Measurements from ENCODE around the gene EIF3A.
"Not testable (repeated sequence)": the region's sequence is repeated elsewhere in the genome, so short reads cannot be mapped to it uniquely, and the experiment has no call there.

The EIF3A gene

DNA sequence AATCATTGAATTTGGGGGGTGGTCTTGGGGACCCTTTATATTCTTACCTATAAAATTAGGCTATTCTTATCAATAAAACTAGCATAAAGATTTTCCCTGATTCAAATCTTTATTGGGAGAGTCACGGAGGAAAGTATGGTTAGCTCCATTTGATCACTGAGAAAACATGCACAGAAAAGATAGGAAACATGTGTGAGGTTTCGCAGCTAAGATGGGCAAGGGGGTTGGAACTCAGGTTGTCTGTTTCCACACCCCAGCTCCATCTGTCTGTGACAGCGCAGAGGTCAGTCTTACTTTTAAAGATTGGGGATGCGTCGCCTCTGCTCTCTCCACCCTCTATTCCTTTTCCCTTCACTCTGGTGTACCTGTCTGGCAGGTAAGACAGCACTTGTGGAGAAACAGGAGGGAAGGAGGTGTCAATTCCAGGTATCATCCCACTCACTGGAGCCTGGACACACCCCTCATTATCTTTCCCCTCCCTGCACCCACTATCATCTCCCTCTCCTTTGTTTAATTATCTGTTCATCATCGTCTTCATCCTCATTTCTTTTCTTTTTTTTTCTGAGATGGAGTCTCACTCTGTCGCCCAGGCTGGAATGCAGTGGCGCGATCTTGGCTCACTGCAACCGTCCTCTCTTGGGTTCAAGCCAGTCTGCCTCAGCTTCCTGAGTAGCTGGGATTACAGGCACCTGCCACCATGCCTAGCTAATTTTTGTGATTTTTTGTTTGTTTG lies 20.9 kb upstream of the EIF3A start:
- DNase-seq: no peak

GRCh38 chr10:119100434-119101238 lies 20.0 kb upstream of the EIF3A start:
- no peak for DNase-seq

- no peak for DNase-seq
These were observed 18.0 kb upstream of the EIF3A start for GRCh38 chr10:119098576-119098975.

DNA sequence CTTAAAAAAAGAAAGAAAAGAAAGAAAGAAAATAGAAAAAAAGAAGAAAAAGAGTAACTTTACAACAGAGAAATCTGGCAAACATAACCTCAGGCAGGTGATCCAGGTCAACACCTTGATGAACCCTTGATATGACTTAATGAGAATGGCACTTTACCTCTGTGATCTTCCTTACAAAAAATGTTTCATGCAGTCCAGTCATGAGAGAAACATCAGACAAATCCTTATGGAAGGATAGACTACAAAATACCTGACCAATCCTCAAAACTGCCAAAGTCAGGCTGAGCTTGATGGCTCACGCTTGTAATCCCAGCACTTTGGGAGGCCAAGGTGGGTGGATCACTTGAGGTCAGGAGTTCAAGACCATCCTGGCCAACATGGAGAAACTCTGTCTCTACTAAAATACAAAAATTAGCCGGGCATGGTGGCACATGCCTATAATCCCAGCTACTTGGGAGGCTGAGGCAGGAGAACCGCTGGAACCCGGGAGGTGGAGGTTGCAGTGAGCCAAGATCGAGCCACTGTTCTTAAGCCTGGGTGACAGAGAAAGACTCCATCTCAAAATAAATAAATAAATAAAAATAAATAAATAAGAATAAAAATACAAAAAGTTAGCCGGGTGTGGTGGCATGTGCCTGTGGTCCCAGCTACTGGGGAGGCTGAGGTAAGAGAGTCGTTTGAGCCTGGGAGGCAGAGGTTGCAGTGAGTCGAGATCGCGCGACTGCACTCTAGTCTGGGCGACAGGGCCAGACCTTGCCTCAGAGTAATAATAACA lies 16.2 kb upstream of the EIF3A start:
- not testable (repeated sequence) for DNase-seq

GRCh38 chr10:119095640-119096039 lies 15.0 kb upstream of the EIF3A start:
- no peak for DNase-seq

DNA sequence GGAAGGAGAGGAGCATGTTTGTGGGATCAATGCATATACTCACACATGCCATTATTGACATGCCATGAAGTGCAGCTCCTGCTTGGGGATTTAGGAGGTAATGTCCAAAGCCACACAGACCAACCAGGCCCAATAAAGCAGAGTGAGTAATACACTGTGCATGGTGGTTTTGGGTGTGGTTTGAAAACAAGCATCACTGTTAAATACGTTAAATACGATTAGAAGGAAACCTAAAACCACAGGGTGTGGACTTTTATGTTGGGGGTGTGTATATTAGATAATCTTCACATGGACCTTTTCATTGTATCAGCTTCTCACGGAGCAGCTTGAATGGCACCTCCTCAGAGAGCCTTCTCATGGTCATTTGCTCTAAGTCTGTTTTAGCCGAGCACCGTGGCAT lies 10.4 kb upstream of the EIF3A start:
- DNase-seq: no peak

DNA sequence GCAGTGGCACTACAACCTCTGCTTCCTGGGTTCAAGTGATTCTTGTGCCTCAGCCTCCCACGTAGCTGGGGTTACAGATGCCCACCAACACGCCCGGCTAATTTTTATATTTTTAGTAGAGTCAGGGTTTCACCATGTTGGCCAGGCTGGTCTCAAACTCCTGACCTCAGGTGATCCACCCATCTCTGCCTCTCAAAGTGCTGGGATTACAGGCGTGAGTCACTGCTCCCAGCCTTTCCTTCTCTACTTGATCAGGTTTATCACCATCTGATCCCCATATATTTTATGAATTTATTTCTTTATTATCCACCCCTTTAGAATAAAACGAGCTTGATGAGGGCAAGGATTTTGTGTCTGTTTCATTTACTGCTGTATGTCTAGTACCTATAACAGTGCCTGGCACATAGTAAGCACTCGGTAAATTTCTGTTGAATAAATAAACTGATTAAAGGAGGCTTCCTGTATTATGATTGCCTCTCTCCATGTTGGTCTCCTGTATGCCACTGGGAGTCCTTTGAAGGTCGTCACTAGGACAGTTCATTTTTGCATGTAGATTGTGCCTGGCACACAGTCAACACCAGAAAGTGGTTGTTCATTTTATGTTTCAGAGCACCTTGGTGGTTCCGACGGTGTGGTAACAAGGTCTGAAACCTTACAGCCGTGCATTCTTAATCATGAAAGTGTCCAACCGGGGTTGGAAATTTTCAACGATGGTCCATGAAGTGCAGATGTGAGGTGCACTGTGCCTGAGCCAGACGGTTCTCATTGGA lies 9.6 kb upstream of the EIF3A start:
- DNase-seq: no peak

DNA sequence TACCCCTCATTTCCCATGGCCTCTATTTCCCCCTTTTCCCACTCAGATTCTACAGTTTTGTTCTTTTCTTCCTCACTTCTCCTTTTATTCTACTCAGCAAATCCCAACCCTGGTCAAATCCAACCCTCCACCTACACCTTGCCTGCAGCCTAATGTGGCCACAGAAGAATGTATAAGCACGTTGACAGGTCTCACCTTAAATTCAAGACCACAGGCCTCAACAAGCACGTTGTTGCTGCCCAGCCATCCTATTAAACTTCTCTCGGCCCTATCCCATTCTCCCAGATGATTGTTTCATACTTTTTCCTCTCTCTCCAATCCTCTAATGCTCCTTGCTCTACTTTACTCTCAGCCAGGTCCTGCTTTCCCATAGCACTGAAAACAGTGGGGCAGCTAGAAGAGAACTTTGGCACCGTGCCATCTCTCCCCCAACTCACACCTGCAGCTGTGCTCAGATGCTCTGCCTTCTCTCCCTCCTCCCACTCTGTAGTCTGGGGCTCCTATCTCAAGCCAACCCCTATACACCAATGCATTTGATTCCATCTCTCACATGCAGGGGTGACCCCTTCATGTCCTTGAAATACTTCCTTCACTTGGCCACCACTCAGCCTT lies 6.8 kb upstream of the EIF3A start:
- DNase-seq: no peak

DNA sequence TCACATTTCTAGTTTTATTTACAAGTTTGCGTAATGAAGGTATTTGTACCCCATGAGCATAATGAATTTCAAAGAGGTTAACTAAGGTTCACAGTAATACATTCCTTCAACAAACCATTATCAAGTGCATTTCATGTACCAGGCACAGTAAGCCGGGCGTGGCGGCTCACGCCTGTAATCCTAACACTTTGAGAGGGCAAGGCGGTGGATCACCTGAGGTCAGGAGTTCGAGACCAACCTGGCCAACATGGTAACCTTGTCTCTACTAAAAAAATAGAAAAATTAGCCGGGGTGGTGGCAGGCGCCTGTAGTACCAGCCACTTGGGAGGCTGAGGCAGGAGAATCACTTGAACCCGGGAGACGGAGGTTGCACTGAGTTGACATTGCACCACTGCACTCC lies 4.3 kb upstream of the EIF3A start:
- no peak for DNase-seq

DNA sequence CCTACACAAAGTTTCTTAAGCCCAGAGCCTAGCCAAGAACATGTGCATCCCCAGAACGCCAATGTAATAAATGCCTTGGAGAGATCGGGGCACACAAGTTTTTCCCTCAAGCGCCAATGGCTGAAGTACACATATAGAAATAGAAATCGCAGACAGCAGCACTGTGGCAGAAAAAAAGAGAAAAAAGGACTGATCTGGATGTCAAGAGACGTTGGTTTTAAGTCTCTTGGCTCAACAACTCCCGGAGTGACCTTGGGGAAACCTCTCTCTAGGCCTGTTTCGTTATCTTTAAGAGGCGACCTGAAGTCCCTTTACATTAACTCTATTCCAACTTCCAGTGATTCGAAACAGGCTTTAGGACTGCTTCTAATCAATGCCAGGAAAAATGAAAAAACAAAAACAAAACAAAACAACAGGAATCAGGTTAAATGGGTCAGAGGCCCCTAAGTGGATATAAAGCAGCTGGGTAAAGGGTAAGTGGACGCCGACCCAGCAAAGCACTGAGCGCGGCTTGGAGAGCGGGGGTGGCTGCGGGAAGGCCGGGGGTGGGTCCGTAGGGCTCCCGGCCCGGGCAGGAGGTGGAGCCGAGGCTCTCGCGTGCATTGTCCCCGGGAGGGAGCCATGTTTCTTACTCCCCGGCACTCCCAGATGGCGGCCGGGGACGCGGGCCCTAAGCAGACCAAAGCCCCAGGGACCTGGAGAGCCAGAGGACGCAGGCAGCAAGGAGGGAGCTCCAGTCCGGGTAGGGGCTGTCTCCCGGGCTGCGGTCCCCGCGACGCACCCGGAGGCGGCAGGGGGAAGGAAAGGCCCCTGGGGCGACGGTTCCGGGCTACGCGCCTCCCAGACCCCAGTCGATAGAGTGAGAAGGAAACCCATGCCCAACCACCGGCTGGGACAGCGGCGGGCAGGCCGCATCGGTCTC lies 757 bp downstream of the EIF3A start:
- peak; percentile 36 to 60 (median 43) for DNase-seq

DNA sequence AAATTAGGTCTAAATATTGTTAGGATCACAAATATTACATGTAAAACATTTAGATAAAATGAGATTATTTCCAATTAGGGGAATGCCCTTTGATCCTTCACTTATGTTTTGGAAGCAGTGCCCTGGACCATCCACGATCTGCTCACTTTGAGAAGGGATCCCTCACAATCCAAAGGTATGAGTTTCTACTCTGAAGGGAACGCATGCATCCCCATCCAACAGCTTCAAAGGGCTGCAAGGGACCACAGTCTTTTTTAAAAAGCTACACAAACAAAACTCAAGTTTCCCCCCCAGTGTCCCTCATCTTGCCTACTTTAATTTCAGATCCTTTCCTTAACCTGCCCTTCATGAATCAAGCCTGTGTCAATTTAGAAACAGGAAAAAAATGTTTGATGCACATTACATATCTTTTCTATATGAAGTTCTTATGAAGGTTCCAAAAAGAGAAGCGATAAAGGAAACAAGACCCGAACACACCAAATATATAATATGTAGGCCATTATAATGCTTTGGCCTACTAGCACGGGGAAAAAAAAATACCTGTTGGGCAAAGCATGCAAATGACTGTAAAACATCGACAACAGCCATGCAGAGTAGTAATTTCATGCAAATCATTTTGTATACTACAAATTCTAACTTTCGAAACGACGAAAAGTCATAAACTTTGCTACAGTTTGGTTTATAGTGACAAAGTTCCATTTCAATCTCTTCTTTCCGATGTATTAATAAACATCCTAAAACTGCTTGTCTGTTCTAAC lies 2.0 kb downstream of the EIF3A start:
- DNase-seq: no peak

- no peak for DNase-seq
These were observed 7.0 kb downstream of the EIF3A start for GRCh38 chr10:119073584-119073983.

DNA sequence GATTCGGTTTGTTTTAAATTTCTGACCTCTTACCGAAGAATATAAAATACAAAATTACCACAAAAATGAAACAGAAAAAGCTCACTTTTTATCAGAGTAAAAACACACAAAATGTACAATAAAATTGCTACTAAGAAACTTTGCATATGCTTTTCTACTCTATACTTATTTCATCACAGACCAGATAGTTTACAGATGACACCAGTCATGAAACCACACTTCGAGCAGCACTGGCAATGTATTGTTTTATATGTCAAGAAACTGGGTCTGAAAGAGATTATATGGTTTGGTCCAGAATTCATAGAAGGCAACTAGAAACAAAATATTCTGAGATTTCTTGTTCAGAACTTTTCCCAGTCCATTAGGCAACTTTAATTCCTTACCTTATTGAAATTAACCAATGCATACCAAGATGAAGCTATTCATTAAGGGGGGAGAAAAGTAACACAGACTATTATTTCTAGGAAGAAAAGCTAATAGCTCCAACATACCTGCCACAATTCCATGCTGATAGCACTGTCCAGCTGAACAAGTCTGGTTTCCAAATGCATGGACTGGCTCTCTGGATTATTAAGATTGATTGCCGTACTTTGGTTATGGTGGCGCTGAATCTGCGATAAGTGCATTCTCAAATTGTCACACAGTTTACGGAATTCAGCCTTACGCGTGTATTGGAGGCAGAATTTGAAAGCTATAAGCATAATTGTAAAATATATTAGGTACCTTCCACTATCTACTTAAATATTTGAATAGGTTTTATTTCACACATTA lies 10.0 kb downstream of the EIF3A start:
- DNase-seq: no peak

DNA sequence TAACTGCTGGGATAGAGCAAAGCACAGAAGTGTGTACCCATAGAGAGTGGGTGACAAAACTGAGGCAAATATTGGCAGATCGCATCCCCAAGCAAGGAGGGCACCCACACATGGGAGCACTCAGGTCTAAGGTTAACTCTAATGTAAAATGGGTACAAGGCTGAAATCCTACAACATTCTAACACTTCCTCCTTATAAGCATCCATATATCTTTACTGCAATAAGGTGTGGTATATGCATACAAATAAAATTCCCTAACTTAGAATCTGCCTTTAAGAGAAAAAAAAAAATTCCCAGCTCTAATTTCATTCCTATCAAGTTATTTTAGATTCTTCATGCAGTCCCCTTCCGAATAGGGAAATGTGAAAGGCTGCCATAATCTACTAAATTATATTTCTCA lies 18.7 kb downstream of the EIF3A start:
- no peak for DNase-seq

DNA sequence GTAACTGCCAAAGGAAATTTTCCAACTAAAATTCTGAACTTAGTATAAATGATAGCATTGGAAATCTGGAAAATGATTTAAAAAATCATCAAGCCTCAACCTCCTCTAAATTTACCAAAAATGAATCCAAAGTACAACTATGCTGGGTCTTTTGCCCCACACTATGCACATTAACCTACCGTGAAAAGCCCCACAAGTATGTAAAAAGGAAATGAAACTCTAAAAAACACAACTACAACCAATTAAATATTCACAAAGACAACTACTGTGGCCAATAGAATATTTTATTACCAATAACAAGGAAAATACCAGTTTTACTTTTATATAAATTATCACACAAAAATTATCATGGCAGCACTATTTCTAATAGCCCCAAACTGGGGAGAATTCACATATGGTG lies 19.3 kb downstream of the EIF3A start:
- no peak for DNase-seq

DNA sequence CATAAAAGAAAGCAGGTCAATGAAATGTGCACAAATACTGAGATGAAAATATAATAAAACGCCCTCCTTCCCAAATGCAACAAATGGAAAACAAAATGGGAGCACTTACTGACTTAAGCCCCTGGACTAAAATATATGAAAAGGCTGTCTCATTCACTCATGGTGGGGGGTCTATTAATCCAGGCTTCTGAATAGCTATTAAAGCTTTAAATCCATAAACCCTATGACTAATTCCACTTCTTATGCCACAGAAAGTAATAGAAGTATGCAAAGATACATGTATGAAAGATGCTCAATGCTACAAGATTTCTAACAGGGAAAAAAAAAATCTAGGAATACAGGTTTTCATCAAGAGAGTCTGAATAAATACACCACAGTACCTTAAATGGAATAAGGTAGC lies 20.5 kb downstream of the EIF3A start:
- DNase-seq: no peak

GRCh38 chr10:119059557-119059956 lies 21.1 kb downstream of the EIF3A start:
- DNase-seq: no peak

DNA sequence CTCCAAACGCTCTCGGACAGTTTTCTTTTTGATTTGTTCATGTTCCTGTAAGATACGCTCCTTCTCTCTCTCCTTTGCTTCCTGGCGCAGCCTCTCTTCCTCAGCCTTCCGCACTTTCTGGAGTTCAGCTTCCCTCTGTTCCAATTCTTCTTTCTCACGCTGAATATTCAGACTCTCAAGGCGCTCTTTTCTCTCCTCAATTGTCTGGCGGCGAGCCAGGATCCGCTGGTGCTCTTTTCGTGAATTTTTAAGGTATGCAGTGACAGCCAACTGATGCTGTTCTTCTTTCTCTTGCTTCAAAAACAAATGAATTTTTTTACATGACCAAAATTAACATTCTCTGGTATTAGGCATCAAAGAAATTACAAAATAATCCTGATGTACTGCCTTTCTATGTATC lies 22.6 kb downstream of the EIF3A start:
- DNase-seq: no peak

- no peak for DNase-seq
These were observed 25.1 kb downstream of the EIF3A start for GRCh38 chr10:119055472-119055871.

GRCh38 chr10:119051775-119052174 lies 28.8 kb downstream of the EIF3A start:
- no peak for DNase-seq
